GM12865 (cell line): Measurements from ENCODE around the gene RALGPS1.

Experiments
- DNase-seq: peaks from one replicate; pipeline ENCODE4 v3.0.0; 2010; ENCODE audit warnings: low read depth
- H3K4me3 ChIP-seq: 2 replicates; pipeline ENCODE4 v1.5.1; 2011; ENCODE audit warnings: mild to moderate bottlenecking, low read depth, low read length, control low read depth
- CTCF ChIP-seq: IDR thresholded peaks from 2 replicates; pipeline ENCODE4 v1.5.1; 2011; ENCODE audit warnings: low read length, control low read depth, low read depth, inconsistent platforms; ENCODE audit not compliant: insufficient read depth; ENCODE audit errors: missing control alignments

The RALGPS1 gene

GRCh38 chr9:127137640-127138360, 223.2 kb downstream of the RALGPS1 start:
- no peak for DNase-seq
- H3K4me3 ChIP-seq = no peak overlapping the region
- no peak for TF ChIP-seq CTCF

DNA sequence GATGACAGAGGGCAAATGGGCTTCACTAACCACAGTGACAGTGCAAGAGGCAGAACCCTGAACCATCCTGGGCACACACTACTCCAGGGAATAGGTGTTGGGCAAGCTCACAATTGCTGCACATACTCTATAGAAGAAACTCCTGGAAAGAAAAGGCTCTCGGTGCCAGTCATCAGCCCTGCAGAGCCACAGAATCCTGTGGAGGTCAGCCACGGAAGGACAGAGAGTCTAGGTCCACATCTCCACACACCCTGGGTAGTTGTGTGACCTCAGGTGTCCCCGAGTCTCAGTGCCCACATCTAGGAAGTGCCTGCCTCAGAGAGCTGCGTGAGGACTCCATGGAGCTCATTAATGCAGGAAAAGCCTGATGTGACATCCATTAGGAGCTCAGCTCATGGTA, 223.9 kb downstream of the RALGPS1 start:
- DNase-seq = no peak
- no peak for TF ChIP-seq CTCF
- H3K4me3 ChIP-seq = no peak overlapping the region

DNA sequence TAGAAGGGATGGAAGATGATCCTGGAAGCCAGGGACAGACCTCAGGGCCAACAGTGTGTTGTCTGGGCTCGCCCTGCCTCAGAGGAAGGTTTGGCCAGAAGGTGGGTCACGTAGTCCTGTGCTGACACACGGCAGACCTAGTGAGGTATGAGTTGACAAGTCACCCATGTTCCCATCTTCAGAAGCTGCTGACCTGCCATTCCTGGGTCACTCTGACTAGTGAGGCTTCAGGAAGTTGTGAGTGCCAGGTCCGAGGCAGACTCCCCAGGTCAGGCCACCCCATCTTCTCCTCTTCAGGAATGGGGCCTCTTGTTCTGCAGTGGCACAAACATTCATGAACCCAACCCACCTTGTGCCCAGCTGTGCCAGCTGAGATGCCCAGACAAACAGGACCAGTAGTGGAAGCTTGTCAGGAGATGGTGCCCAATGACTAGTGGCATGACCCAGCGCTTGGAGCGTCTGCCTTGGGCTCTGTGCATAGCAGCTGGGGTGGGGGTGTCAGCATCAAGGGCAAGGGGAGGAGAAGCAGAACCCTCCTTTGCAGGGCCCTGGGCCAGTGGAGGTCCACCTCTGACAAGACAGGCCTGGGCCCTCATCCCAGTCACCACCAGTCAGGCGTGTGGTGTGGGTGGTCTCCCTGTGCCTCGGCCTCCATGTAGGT, 224.6 kb downstream of the RALGPS1 start:
- DNase-seq = no peak
- no peak for TF ChIP-seq CTCF
- H3K4me3 ChIP-seq = no peak overlapping the region

GRCh38 chr9:127139775-127140174, 225.2 kb downstream of the RALGPS1 start:
- no peak for DNase-seq
- H3K4me3 ChIP-seq = no peak overlapping the region
- no peak for TF ChIP-seq CTCF

DNA sequence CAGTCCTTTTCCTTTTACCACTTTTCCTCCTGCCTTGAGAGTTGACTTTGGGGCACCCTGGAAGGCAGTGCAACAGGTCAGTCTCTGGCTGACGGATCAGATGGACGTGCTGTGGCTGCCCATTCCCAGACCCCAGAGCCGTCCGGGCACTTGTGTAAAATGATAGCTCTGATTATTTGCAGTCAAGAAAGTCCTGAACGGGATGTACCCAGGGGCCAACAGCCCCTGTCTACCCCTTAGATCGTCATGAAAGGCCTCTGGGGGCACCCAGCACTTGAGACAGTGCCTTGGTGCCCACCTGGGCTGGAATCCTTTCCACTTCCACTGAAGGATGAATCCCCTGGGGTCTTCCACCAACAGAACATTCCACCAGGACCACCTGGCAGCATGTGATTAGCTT, 225.6 kb downstream of the RALGPS1 start:
- TF ChIP-seq CTCF = no peak
- no peak for DNase-seq
- H3K4me3 ChIP-seq = no peak overlapping the region

- no peak for TF ChIP-seq CTCF
- DNase-seq = no peak
- no peak overlapping the region for H3K4me3 ChIP-seq
Measured at GRCh38 chr9:127140842-127141675, 226.5 kb downstream of the RALGPS1 start.
